Neutrophil (primary cell): ENCODE measurements around the gene CHPT1.
"Not testable (repeated sequence)": the region's sequence is repeated elsewhere in the genome, so short reads cannot be mapped to it uniquely, and the experiment has no call there.

Experiments used
- H3K27ac ChIP-seq: fragments of 200-600 bp; sonication (generic); 2 replicates; pipeline ENCODE4 v1.5.1; 2016; ENCODE audit warnings: mild to moderate bottlenecking, moderate library complexity
- H3K27me3 ChIP-seq: fragments of 200-600 bp; sonication (generic); 2 replicates; pipeline ENCODE4 v1.6.0; 2016; ENCODE audit warnings: mild to moderate bottlenecking
- H3K36me3 ChIP-seq: fragments of 200-600 bp; sonication (generic); 2 replicates; pipeline ENCODE4 v1.5.1; 2017
- H3K4me1 ChIP-seq, 2 experiments: fragments of 200-600 bp in 1 of 2; sonication (generic) in 1 of 2; 1 replicate in 1 of 2; 2 replicates in 1 of 2; pipeline versions ENCODE4 v1.5.1 to v1.6.1; 2013 to 2016; ENCODE audit warnings: low read depth in 1 of 2, low read length in 1 of 2, mild to moderate bottlenecking in 1 of 2, moderate library complexity in 1 of 2; ENCODE audit not compliant: control insufficient read depth in 1 of 2, insufficient read depth in 1 of 2
- H3K4me3 ChIP-seq, 2 experiments: fragments of 200-600 bp in 1 of 2; sonication (generic) in 1 of 2; 1 replicate in 1 of 2; 2 replicates in 1 of 2; pipeline ENCODE4 v1.5.1; 2013 to 2016; ENCODE audit warnings: low read depth in 1 of 2, low read length in 1 of 2, mild to moderate bottlenecking in 1 of 2, moderate library complexity in 1 of 2
- H3K9me3 ChIP-seq: fragments of 200-600 bp; sonication (generic); 2 replicates; pipeline ENCODE4 v1.5.1; 2016
- CTCF ChIP-seq: fragments of 200-600 bp; sonication (generic); IDR thresholded peaks from 2 replicates; pipeline ENCODE4 v1.5.1; 2016; ENCODE audit warnings: antibody characterized with exemption

The CHPT1 gene

DNA sequence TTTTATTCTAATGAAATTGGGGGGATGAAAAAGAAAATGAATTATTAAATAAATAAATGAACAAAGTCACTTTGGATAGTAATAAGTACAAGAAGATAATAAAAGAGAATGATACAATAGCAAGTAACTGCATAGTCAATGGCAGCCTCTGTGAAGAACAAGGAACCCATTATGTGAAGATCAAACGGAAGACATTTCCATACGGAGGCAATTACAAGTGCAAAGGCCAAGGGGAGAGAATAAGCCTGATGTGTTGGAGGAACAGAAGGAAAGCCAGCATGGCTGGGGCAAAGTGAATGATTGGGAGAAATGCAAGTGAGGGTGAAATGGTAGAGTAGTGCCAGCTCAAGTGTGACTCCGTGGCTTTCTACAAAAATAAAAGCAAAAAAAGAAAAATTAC is 43.9 kb upstream of the CHPT1 start:
- H3K9me3 ChIP-seq: no peaks in the 10 kb centered on the region
- TF ChIP-seq CTCF: no peak
- H3K27me3 ChIP-seq: no peaks in the 10 kb centered on the region
- no peaks in the 10 kb centered on the region for H3K36me3 ChIP-seq
- H3K27ac ChIP-seq: no peak overlapping the region
- no peaks in the 10 kb centered on the region for H3K4me1 ChIP-seq
- no peak overlapping the region for H3K4me3 ChIP-seq

- H3K4me3 ChIP-seq: no peak overlapping the region
- no peak overlapping the region for H3K27ac ChIP-seq
- no peak for TF ChIP-seq CTCF
- H3K27me3 ChIP-seq: no peaks in the 10 kb centered on the region
- no peaks in the 10 kb centered on the region for H3K9me3 ChIP-seq
- no peaks in the 10 kb centered on the region for H3K36me3 ChIP-seq
- H3K4me1 ChIP-seq: no peaks in the 10 kb centered on the region
These were observed 43.0 kb upstream of the CHPT1 start for GRCh38 chr12:101654442-101654841.

GRCh38 chr12:101655393-101655792 is 42.0 kb upstream of the CHPT1 start:
- TF ChIP-seq CTCF: no peak
- no peaks in the 10 kb centered on the region for H3K27me3 ChIP-seq
- no peaks in the 10 kb centered on the region for H3K36me3 ChIP-seq
- H3K4me1 ChIP-seq: no peaks in the 10 kb centered on the region
- no peak overlapping the region for H3K4me3 ChIP-seq
- no peak overlapping the region for H3K27ac ChIP-seq
- no peaks in the 10 kb centered on the region for H3K9me3 ChIP-seq

DNA sequence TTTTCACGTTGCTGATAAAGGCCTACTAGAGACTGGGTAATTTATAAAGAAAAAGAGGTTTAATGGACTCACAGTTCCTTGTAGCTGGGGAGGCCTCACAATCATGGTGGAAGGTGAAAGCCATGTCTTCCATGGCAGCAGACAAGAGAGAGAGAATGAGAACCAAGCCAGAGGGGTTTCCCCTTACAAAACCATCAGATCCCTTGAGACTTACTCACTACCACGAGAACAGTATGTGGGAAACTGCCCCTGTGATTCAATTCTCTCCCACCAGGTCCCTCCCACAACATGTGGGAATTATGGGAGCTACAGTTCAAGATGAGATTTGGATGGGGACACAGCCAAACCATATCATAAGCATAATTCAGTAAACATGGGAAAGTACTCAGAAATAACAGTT is 36.8 kb upstream of the CHPT1 start:
- not testable (repeated sequence) for H3K27ac ChIP-seq, H3K4me1 ChIP-seq, H3K4me3 ChIP-seq, H3K9me3 ChIP-seq, H3K36me3 ChIP-seq, H3K27me3 ChIP-seq

DNA sequence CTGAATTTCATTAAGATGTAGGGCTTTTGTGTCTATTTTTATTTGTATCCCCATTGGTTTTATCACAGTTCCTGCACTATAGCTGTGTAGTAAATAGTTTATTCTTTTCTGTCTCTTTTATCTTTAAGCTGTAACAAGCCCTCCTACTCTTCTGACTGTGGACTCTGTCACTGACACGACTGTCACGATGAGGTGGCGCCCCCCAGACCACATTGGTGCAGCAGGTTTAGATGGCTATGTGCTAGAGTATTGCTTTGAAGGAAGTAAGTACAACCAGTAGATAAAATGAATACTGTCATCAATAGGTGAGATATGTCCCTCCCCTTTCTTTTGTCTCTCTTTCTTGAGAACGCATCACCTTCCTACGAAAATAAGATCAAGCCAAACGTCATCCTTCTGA is 34.1 kb upstream of the CHPT1 start:
- no peaks in the 10 kb centered on the region for H3K9me3 ChIP-seq
- H3K4me3 ChIP-seq: no peak overlapping the region
- no peaks in the 10 kb centered on the region for H3K36me3 ChIP-seq
- peaks cover 6% of the 10 kb centered on the region for H3K27me3 ChIP-seq
- H3K4me1 ChIP-seq: no peaks in the 10 kb centered on the region
- H3K27ac ChIP-seq: no peak overlapping the region
- no peak for TF ChIP-seq CTCF

DNA sequence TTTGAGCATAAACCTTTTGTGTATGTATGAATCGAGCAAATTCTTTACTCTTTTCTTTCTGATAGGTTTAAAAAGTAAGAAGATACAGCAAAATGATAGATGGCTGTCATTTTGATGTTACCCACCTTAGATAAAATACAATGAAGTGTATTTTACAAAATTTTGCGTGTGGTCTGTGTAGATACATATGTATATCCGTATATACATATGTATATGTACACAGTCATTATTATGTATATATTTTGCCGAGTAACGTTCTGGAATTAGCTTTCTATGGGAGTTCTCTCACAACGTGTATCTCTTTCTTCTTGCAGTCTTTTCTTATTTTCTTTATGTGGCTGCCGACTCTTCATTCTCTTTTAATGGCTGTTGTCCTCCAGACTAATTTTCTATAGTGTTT is 32.4 kb upstream of the CHPT1 start:
- Histone ChIP-seq H3K4me1 (peaks cover 4 to 10% of the 10 kb centered on the region in 2 experiments), H3K27me3 (peaks cover 6% of the 10 kb centered on the region), H3K9me3 (no peaks in the 10 kb centered on the region), H3K4me3 (no peak overlapping the region), H3K27ac (no peak overlapping the region), H3K36me3 (no peaks in the 10 kb centered on the region)
- TF ChIP-seq CTCF: no peak
